ENCODE data around the gene TEX9. TPM values are rescaled to one million over a fixed set of nuclear protein-coding genes. Genes with fewer than 3 reads are reported as not detected.

Gene TEX9
- total RNA-seq, 1 experiment from 2014 or later: 8.4 TPM

DNA sequence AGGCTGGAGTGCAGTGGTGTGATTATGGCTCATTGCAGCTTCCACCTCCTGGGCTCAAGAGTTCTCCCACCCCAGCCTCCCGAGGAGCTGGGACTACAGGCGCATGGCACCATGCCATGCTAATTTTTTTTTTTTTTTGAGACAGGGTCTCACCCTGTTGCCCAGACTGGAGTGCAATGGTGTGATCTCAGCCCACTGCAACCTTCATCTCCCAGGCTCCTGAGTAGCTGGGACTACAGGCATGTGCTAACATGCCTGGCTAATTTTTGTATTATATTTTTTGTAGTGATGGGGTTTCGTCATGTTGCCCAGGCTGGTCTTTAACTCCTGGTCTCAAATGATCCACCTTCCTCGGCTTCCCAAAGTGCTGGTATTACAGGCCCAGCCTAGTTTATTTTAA, 4.0 kb downstream of the TEX9 start:
- WGBS (ENCODE audit: extremely low coverage, insufficient read length, low lambda C conversion rate): no CpG with 5 or more reads among the region's 4 CpGs
- Histone ChIP-seq H3T11ph (ENCODE audit: low read length) (no peak overlapping the region), H3K9me3 (ENCODE audit: control insufficient read depth, low read depth, low read length) (no peaks in the 10 kb centered on the region), H4K5ac (ENCODE audit: insufficient read length, low read depth, low read length) (no peak overlapping the region), H3K4me2 (ENCODE audit: insufficient read depth, insufficient read length, low read length) (no peak overlapping the region), H2BK12ac (ENCODE audit: insufficient read length, low read depth, low read length) (no peak overlapping the region), H3K23ac (ENCODE audit: insufficient read length, low read depth, low read length) (no peak overlapping the region), H4K20me1 (ENCODE audit: control insufficient read depth, insufficient read depth, insufficient read length) (no peaks in the 10 kb centered on the region), H3K4me1 (ENCODE audit: insufficient read depth, low read length) (no peaks in the 10 kb centered on the region; the same call in 1 of the 2 replicates), H3K79me2 (ENCODE audit: insufficient read depth, low read length) (no peaks in the 10 kb centered on the region), H4K8ac (replicated peaks; ENCODE audit: insufficient read length, low read depth, low read length) (no peak overlapping the region), H3K18ac (ENCODE audit: insufficient read length, low read depth, low read length) (no peak overlapping the region), H2BK120ac (ENCODE audit: low read depth, low read length, poor library complexity, severe bottlenecking) (no peak overlapping the region), H3K9ac (ENCODE audit: extremely low read depth, insufficient read length, low read length) (no peak overlapping the region), H2AFZ (ENCODE audit: low read length) (no peak overlapping the region), H2BK5ac (ENCODE audit: insufficient read length, low read length) (no peak overlapping the region), H3K14ac (ENCODE audit: insufficient read depth, low read length) (no peak overlapping the region), H2AK5ac (ENCODE audit: insufficient read length, low read length) (no peak overlapping the region), H2BK15ac (ENCODE audit: low read depth, low read length) (no peak overlapping the region), H3K4ac (ENCODE audit: low read depth, low read length) (no peak overlapping the region), H3K27me3 (ENCODE audit: insufficient read depth, low read length) (no peaks in the 10 kb centered on the region), H2BK20ac (ENCODE audit: low read depth, low read length, poor library complexity, severe bottlenecking) (no peak overlapping the region), H4K91ac (ENCODE audit: insufficient read length, low read depth, low read length) (no peak overlapping the region), H3K23me2 (ENCODE audit: insufficient read length, low read depth, low read length, poor library complexity, severe bottlenecking) (peaks cover 4% of the 10 kb centered on the region), H3K27ac (ENCODE audit: insufficient read length, low read depth, low read length) (no peak overlapping the region), H3K79me1 (ENCODE audit: insufficient read depth, low read depth, low read length, poor library complexity, severe bottlenecking) (no peaks in the 10 kb centered on the region), H3K56ac (ENCODE audit: insufficient read length, low read depth, low read length) (no peak overlapping the region)
- H3K27me3 Mint-ChIP-seq (ENCODE audit: low read depth): no peaks in the 10 kb centered on the region
- H3K27ac Mint-ChIP-seq: peak overlapping the region in 1 of 3 experiments; percentile 28; a peak in 1 of 7 replicates
- DNase-seq: no peak
- H3K4me3 Mint-ChIP-seq: no peak overlapping the region
- H3K9me3 Mint-ChIP-seq: no peaks in the 10 kb centered on the region
- TF ChIP-seq, protein P1, sequence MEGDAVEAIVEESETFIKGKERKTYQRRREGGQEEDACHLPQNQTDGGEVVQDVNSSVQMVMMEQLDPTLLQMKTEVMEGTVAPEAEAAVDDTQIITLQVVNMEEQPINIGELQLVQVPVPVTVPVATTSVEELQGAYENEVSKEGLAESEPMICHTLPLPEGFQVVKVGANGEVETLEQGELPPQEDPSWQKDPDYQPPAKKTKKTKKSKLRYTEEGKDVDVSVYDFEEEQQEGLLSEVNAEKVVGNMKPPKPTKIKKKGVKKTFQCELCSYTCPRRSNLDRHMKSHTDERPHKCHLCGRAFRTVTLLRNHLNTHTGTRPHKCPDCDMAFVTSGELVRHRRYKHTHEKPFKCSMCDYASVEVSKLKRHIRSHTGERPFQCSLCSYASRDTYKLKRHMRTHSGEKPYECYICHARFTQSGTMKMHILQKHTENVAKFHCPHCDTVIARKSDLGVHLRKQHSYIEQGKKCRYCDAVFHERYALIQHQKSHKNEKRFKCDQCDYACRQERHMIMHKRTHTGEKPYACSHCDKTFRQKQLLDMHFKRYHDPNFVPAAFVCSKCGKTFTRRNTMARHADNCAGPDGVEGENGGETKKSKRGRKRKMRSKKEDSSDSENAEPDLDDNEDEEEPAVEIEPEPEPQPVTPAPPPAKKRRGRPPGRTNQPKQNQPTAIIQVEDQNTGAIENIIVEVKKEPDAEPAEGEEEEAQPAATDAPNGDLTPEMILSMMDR (conservative IDR thresholded peaks at IDR 0.05): no peak
- peaks cover 17 to 22% of the 10 kb centered on the region in 2 experiments for H3K4me1 Mint-ChIP-seq
- no peaks in the 10 kb centered on the region for H3K36me3 Mint-ChIP-seq (ENCODE audit: insufficient read depth in 1 of 3, low read depth in 3 of 3)
